WTC11 (cell line): Measurements from ENCODE around the gene MRPL27.

Experiments
- ATF2 ChIP-seq: sonication (generic); formaldehyde crosslinking; IDR thresholded peaks from 2 replicates; pipeline ENCODE4 v1.8.1; 2022; ENCODE audit warnings: low read depth, missing genetic modification reagents, borderline replicate concordance
- ATF3 ChIP-seq: sonication (generic); formaldehyde crosslinking; conservative IDR thresholded peaks from 2 replicates; pipeline ENCODE4 v1.8.1; 2022; ENCODE audit warnings: mild to moderate bottlenecking, missing genetic modification reagents
- CBFB ChIP-seq: sonication (generic); formaldehyde crosslinking; IDR thresholded peaks from 2 replicates; pipeline ENCODE4 v1.8.1; 2022; ENCODE audit warnings: mild to moderate bottlenecking, low read depth, missing genetic modification reagents
- CREB1 ChIP-seq: sonication (generic); formaldehyde crosslinking; IDR thresholded peaks from 2 replicates; pipeline ENCODE4 v1.8.0; 2023; ENCODE audit warnings: mild to moderate bottlenecking, missing genetic modification reagents
- CTCF ChIP-seq: fragments of 200-600 bp; IDR thresholded peaks from 2 replicates; pipeline ENCODE4 v1.8.0; 2022; ENCODE audit warnings: antibody characterized with exemption
- E2F4 ChIP-seq: sonication (generic); formaldehyde crosslinking; IDR thresholded peaks from 2 replicates; pipeline ENCODE4 v1.8.1; 2022; ENCODE audit warnings: low read depth, mild to moderate bottlenecking, moderate library complexity, missing genetic modification reagents, borderline replicate concordance
- FOXP1 ChIP-seq: sonication (generic); formaldehyde crosslinking; IDR thresholded peaks from 2 replicates; pipeline ENCODE4 v1.8.0; 2022; ENCODE audit warnings: missing genetic modification reagents, mild to moderate bottlenecking, moderate library complexity, borderline replicate concordance
- JUN ChIP-seq: sonication (generic); formaldehyde crosslinking; IDR thresholded peaks from 2 replicates; pipeline ENCODE4 v1.8.0; 2023; ENCODE audit warnings: mild to moderate bottlenecking, missing genetic modification reagents
- MAX ChIP-seq: sonication (generic); formaldehyde crosslinking; IDR thresholded peaks from 2 replicates; pipeline ENCODE4 v1.8.0; 2022; ENCODE audit warnings: mild to moderate bottlenecking, missing genetic modification reagents
- SMAD3 ChIP-seq: sonication (generic); formaldehyde crosslinking; IDR thresholded peaks from 2 replicates; pipeline ENCODE4 v1.8.0; 2022; ENCODE audit warnings: missing genetic modification reagents, mild to moderate bottlenecking, borderline replicate concordance
- SP1 ChIP-seq: sonication (generic); formaldehyde crosslinking; conservative IDR thresholded peaks from 2 replicates; pipeline ENCODE4 v1.8.1; 2022; ENCODE audit warnings: missing genetic modification reagents
- TCF7 ChIP-seq: sonication (generic); formaldehyde crosslinking; IDR thresholded peaks from 2 replicates; pipeline ENCODE4 v1.8.0; 2022; ENCODE audit warnings: mild to moderate bottlenecking, low read depth, missing genetic modification reagents, moderate library complexity

GRCh38 chr17:50349243-50349600, 23.8 kb downstream of the MRPL27 start:
- TF ChIP-seq CTCF (no peak), CBFB (no peak), ATF2 (no peak), SP1 (CRISPR knock-in tag) (no peak), ATF3 (CRISPR knock-in tag) (no peak), TCF7 (CRISPR knock-in tag) (no peak), CREB1 (CRISPR knock-in tag) (no peak), MAX (CRISPR knock-in tag) (no peak), SMAD3 (CRISPR knock-in tag) (no peak), FOXP1 (CRISPR knock-in tag) (no peak), E2F4 (CRISPR knock-in tag) (no peak), JUN (CRISPR knock-in tag) (no peak)
